GM12801 (cell line): ENCODE measurements around the gene PPP1R14B.

Source experiments
- TF ChIP-seq, protein P1 (sequence below): IDR thresholded peaks from one replicate; pipeline ENCODE4 v1.5.1; 2011; ENCODE audit warnings: control low read depth; ENCODE audit not compliant: insufficient read length; ENCODE audit errors: extremely low read depth

PPP1R14B gene

DNA sequence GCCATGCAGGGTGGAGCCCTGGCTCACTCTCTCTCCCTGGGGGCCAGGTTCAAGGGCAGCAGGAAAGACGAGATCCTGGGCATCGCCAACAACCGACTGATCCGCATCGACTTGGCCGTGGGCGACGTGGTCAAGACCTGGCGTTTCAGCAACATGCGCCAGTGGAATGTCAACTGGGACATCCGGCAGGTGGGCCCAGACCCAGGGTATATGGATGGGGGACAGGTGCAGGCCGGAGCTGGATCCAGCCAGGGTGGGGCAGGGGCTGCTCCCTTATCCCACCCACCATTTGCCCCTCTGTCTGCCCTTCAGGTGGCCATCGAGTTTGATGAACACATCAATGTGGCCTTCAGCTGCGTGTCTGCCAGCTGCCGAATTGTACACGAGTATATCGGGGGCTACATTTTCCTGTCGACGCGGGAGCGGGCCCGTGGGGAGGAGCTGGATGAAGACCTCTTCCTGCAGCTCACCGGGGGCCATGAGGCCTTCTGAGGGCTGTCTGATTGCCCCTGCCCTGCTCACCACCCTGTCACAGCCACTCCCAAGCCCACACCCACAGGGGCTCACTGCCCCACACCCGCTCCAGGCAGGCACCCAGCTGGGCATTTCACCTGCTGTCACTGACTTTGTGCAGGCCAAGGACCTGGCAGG is 23.6 kb downstream of the PPP1R14B start:
- TF ChIP-seq, protein P1, sequence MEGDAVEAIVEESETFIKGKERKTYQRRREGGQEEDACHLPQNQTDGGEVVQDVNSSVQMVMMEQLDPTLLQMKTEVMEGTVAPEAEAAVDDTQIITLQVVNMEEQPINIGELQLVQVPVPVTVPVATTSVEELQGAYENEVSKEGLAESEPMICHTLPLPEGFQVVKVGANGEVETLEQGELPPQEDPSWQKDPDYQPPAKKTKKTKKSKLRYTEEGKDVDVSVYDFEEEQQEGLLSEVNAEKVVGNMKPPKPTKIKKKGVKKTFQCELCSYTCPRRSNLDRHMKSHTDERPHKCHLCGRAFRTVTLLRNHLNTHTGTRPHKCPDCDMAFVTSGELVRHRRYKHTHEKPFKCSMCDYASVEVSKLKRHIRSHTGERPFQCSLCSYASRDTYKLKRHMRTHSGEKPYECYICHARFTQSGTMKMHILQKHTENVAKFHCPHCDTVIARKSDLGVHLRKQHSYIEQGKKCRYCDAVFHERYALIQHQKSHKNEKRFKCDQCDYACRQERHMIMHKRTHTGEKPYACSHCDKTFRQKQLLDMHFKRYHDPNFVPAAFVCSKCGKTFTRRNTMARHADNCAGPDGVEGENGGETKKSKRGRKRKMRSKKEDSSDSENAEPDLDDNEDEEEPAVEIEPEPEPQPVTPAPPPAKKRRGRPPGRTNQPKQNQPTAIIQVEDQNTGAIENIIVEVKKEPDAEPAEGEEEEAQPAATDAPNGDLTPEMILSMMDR = no peak

DNA sequence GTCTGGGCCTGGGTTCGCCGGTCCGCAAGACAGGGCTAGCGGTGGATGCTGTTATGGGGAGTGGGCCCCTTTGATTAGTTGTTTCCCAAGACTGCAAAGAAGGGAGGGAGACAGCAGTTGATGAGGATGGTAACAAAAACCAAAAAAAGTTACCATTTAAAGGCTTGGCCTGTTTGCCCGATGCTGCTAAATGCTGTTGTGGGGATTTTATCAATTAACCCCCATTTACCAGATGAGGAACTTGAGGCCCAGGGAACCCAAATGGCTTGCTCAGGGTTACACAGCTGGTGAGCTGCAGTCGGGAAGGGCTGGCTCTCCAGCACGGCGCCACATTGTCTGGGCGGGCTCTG is 24.1 kb downstream of the PPP1R14B start:
- TF ChIP-seq, protein P1 = no peak

DNA sequence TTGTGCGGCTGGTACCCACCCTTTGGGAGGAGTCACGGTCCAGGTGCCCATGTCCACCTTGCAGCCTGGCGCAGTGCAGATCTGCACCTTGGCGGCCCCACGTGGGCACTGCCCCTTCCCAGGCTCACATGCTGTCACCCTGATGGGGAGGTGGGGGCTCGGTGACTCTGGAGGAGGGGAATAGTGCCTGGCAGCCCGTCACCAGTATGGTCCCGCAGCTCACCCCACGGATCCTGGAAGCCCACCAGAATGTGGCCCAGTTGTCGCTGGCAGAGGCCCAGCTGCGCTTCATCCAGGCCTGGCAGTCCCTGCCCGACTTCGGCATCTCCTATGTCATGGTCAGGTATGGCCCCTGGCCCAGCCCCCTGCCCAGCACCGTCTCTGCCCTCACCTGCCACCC is 25.9 kb downstream of the PPP1R14B start:
- TF ChIP-seq, protein P1 = no peak

DNA sequence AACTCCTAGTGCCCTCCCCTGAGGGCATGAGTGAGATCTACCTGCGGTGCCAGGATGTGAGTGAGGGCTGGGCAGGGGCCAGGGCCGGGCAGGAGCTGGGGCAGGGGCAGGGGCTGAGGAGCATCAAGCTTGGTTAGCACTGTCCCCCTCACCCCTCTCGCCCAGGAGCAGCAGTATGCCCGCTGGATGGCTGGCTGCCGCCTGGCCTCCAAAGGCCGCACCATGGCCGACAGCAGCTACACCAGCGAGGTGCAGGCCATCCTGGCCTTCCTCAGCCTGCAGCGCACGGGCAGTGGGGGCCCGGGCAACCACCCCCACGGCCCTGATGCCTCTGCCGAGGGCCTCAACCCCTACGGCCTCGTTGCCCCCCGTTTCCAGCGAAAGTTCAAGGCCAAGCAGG is 26.5 kb downstream of the PPP1R14B start:
- TF ChIP-seq, protein P1 = no peak

DNA sequence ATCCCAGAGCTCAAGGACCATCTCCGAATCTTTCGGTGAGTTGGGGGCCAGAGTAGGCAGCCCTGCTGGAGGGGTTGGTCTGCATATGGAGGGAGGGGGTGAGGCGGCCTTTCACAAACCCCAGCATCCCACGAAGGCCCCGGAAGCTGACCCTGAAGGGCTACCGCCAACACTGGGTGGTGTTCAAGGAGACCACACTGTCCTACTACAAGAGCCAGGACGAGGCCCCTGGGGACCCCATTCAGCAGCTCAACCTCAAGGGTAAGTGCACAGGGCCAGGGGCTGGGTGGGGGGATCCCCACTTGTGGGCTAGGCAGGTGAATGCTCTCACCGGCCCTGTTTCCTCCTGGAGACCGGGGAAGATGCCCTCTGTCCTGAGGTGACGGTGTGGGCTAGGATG is 27.0 kb downstream of the PPP1R14B start:
- TF ChIP-seq, protein P1 = no peak

DNA sequence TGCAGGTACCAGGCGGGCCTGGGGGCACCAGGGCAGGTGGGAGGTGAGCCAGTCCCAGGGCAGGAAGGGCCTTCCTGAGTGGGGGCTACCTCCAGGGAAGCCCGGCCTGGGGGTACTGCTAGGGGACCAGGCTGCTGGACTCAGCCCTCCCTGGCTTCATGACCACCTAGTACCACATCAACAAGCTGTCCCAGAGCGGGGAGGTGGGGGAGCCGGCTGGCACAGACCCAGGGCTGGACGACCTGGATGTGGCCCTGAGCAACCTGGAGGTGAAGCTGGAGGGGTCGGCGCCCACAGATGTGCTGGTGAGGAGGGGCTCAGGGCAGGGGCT is 27.4 kb downstream of the PPP1R14B start:
- TF ChIP-seq, protein P1 = no peak

DNA sequence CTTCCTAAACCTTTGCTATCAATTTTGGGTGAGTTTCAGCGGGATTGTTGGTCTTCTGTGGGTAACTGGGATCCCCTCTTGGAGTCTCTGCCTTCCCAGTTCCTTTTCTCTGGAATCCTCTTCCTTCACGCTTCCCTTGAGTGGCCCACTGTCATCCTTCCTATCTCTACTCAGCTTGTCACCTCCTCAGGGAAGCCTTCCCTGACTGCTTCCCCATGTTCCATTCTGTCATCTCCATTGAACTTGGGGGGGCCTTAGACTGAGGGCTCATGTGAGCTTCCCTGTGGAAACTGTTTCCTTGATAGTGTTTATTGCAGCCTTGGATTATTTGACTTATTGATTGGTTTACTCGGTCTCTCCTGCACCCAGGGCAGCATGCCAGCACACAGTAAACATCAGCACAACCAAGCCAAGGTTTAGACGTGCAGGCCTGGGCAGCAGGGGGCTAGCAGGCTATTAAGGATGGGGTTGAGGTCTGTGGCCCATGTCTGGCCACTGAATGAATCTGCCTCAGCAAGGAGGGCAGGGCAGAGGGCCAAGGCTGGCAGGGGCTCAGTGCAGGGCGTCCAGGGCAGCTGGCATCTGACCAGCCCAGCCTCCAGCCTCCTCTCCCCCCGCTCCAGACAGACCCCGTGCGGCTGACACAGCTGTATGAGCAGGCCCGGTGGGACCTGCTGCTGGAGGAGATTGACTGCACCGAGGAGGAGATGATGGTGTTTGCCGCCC is 28.0 kb downstream of the PPP1R14B start:
- TF ChIP-seq, protein P1 = no peak
